ENCODE measurements around the gene CACNA1B.

Gene CACNA1B

GRCh38 chr9:137949260-137949659 is 71.7 kb downstream of the CACNA1B start:
- Histone ChIP-seq H3F3A (ENCODE audit: insufficient read depth, low read length) (no peaks in the 10 kb centered on the region), H3K4me3 (ENCODE audit: low read length) (no peak overlapping the region), H3K4me2 (ENCODE audit: low read depth, low read length) (no peak overlapping the region), H3K4me1 (ENCODE audit: low read length) (no peaks in the 10 kb centered on the region), H3K9me2 (replicated peaks; ENCODE audit: insufficient read depth, low read length) (no peaks in the 10 kb centered on the region), H3K9me3 (replicated peaks; ENCODE audit: insufficient read depth, low read length) (no peaks in the 10 kb centered on the region), H3K9ac (ENCODE audit: low read length) (no peak overlapping the region), H3K27me3 (replicated peaks; ENCODE audit: insufficient read depth, low read length) (peaks cover 15% of the 10 kb centered on the region), H3K79me2 (ENCODE audit: low read length) (no peaks in the 10 kb centered on the region), H4K20me1 (ENCODE audit: insufficient read depth, low read length) (no peaks in the 10 kb centered on the region), H3K27ac (ENCODE audit: low read length) (no peak overlapping the region), H2AFZ (ENCODE audit: low read length) (no peak overlapping the region), H3K36me3 (replicated peaks; ENCODE audit: insufficient read depth, low read length) (no peaks in the 10 kb centered on the region)
- DNase-seq, result no peak
- no peak for TF ChIP-seq EZH2 (optimal IDR thresholded peaks at IDR 0.05; ENCODE audit: low read depth, low read length)
- TF ChIP-seq CTCF (IDR thresholded peaks at IDR 0.05; ENCODE audit: low read length), result no peak
- no peak for TF ChIP-seq EZH2phosphoT487 (IDR thresholded peaks at IDR 0.05; ENCODE audit: low read length)

DNA sequence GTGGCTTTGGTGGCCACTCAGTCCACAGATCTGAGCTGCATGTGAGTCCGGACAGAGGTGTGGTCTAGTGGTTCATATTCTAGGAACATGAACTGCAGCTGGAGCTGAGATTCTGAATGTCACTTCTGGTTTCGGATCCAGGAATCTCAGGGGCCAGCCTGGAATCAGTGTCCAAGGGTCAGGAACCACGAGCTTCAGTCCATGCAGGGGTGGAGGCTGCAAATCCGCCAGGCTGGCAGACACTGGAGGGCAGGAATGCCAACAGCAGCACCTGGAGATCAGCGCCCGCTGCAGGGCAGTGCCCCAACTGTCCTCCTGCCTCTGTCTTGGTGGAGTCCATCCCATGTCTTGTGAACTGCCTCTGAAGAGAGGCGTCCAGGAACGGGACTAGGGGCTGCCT is 73.5 kb downstream of the CACNA1B start:
- no peak overlapping the region for H3K4me2 ChIP-seq (ENCODE audit: low read depth, low read length)
- H3K27ac ChIP-seq (ENCODE audit: low read length), result no peak overlapping the region
- H3K9me3 ChIP-seq (replicated peaks; ENCODE audit: insufficient read depth, low read length), result no peaks in the 10 kb centered on the region
- H3F3A ChIP-seq (ENCODE audit: insufficient read depth, low read length), result no peaks in the 10 kb centered on the region
- no peak for DNase-seq
- no peaks in the 10 kb centered on the region for H3K36me3 ChIP-seq (replicated peaks; ENCODE audit: insufficient read depth, low read length)
- H3K9me2 ChIP-seq (replicated peaks; ENCODE audit: insufficient read depth, low read length), result no peaks in the 10 kb centered on the region
- H3K4me1 ChIP-seq (ENCODE audit: low read length), result no peaks in the 10 kb centered on the region
- H3K79me2 ChIP-seq (ENCODE audit: low read length), result no peaks in the 10 kb centered on the region
- TF ChIP-seq EZH2 (optimal IDR thresholded peaks at IDR 0.05; ENCODE audit: low read depth, low read length) (no peak), EZH2phosphoT487 (IDR thresholded peaks at IDR 0.05; ENCODE audit: low read length) (no peak), CTCF (IDR thresholded peaks at IDR 0.05; ENCODE audit: low read length) (no peak)
- no peak overlapping the region for H3K4me3 ChIP-seq (ENCODE audit: low read length)
- no peak overlapping the region for H2AFZ ChIP-seq (ENCODE audit: low read length)
- no peak overlapping the region for H3K9ac ChIP-seq (ENCODE audit: low read length)
- no peaks in the 10 kb centered on the region for H4K20me1 ChIP-seq (ENCODE audit: insufficient read depth, low read length)
- H3K27me3 ChIP-seq (replicated peaks; ENCODE audit: insufficient read depth, low read length), result peaks cover 23% of the 10 kb centered on the region

GRCh38 chr9:137951597-137952490 is 74.3 kb downstream of the CACNA1B start:
- Histone ChIP-seq H3K9me3 (replicated peaks; ENCODE audit: insufficient read depth, low read length) (no peaks in the 10 kb centered on the region), H3K4me1 (ENCODE audit: low read length) (no peaks in the 10 kb centered on the region), H4K20me1 (ENCODE audit: insufficient read depth, low read length) (no peaks in the 10 kb centered on the region), H3K9me2 (replicated peaks; ENCODE audit: insufficient read depth, low read length) (no peaks in the 10 kb centered on the region), H3K4me3 (ENCODE audit: low read length) (no peak overlapping the region), H3K36me3 (replicated peaks; ENCODE audit: insufficient read depth, low read length) (no peaks in the 10 kb centered on the region), H3K27me3 (replicated peaks; ENCODE audit: insufficient read depth, low read length) (peaks cover 26% of the 10 kb centered on the region), H3K27ac (ENCODE audit: low read length) (no peak overlapping the region), H3K4me2 (ENCODE audit: low read depth, low read length) (no peak overlapping the region), H3K79me2 (ENCODE audit: low read length) (no peaks in the 10 kb centered on the region), H2AFZ (ENCODE audit: low read length) (no peak overlapping the region), H3F3A (ENCODE audit: insufficient read depth, low read length) (no peaks in the 10 kb centered on the region), H3K9ac (ENCODE audit: low read length) (no peak overlapping the region)
- TF ChIP-seq CTCF (IDR thresholded peaks at IDR 0.05; ENCODE audit: low read length) (no peak), EZH2phosphoT487 (IDR thresholded peaks at IDR 0.05; ENCODE audit: low read length) (no peak), EZH2 (optimal IDR thresholded peaks at IDR 0.05; ENCODE audit: low read depth, low read length) (no peak)
- no peak for DNase-seq
